Measurements from ENCODE around the gene IFNL1.
"Not testable (repeated sequence)": the region's sequence is repeated elsewhere in the genome, so short reads cannot be mapped to it uniquely, and the experiment has no call there.

The IFNL1 gene

DNA sequence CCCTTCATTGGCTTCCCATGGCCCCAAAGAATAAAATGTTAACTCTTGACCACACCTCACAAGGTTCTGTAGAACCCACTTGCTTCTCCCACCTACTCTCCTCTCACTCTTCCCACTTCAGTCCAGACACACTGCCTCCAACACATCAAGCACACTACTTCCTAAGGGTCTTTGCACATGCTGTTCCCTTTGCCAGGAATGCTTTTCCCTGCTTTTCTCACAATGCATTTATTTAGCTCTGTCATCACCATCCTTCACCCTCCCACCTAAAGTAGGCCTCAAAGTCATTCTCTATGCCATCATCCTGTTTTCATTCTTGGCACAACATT lies 7.9 kb downstream of the IFNL1 start:
- TF ChIP-seq CTCF (IDR thresholded peaks at IDR 0.05; ENCODE audit: borderline replicate concordance, control extremely low read depth, extremely low read depth, insufficient read depth, missing control alignments), result no peak
- in situ Hi-C loops (cut with MboI; ENCODE audit: low sequenced_read_pairs, unreplicated experiment), result no loop called here
- DNase-seq (ENCODE audit: low spot score), result no peak

GRCh38 chr19:39304701-39305571 lies 8.7 kb downstream of the IFNL1 start:
- in situ Hi-C loops (cut with MboI; ENCODE audit: low sequenced_read_pairs, unreplicated experiment), result no loop called here
- no peak for TF ChIP-seq CTCF (IDR thresholded peaks at IDR 0.05; ENCODE audit: borderline replicate concordance, control extremely low read depth, extremely low read depth, insufficient read depth, missing control alignments)
- DNase-seq (ENCODE audit: low spot score), result no peak

GRCh38 chr19:39306075-39306474 lies 9.9 kb downstream of the IFNL1 start:
- no peak for TF ChIP-seq CTCF (IDR thresholded peaks at IDR 0.05; ENCODE audit: borderline replicate concordance, control extremely low read depth, extremely low read depth, insufficient read depth, missing control alignments)
- in situ Hi-C loops (cut with MboI; ENCODE audit: low sequenced_read_pairs, unreplicated experiment), result no loop called here
- DNase-seq (ENCODE audit: low spot score), result no peak

DNA sequence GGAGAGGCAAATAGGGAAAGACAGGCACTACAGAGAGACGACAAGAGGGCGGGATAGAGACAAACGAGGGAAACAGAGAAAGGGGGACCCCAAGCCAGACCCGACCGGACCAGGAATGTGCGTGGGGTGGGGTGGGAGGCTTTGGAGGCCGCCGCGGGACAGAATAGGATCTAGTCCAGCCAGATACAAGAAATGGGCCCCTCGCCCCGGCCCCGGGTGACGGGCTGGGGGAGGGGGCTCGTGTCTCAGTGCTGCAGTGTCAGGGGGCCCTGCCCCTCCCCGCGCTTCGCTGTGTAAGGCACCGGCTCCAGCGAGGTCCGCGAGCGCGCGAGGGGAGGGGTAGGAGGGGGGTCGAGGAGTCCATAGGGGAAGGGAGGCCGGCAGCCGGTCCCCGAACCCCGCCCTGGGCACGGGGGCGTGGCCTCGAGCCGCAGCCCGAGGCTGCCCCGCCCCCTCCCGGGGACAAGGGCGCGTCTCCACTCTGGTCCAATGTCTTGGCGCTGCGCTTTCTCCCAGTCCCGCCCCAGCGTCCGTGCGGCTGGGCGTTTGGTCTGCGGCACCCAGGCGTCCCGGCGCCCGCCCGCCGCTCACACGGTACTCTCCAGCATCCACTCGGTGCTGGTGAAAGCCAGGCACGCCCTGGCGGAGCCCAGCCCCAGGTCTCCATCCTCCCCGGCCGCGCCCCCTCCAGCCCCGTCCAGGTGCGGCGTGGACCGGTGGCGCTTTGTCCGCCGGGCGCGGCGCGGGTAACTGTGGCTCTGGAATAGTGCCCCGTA lies 11.0 kb downstream of the IFNL1 start:
- DNase-seq (ENCODE audit: low spot score), result no peak
- TF ChIP-seq CTCF (IDR thresholded peaks at IDR 0.05; ENCODE audit: borderline replicate concordance, control extremely low read depth, extremely low read depth, insufficient read depth, missing control alignments), result no peak
- in situ Hi-C loops (cut with MboI; ENCODE audit: low sequenced_read_pairs, unreplicated experiment), result no loop called here

GRCh38 chr19:39307822-39308530 lies 11.8 kb downstream of the IFNL1 start:
- in situ Hi-C loops (cut with MboI; ENCODE audit: low sequenced_read_pairs, unreplicated experiment), result no loop called here
- TF ChIP-seq CTCF (IDR thresholded peaks at IDR 0.05; ENCODE audit: borderline replicate concordance, control extremely low read depth, extremely low read depth, insufficient read depth, missing control alignments), result no peak
- no peak for DNase-seq (ENCODE audit: low spot score)

- in situ Hi-C loops (cut with MboI; ENCODE audit: low sequenced_read_pairs, unreplicated experiment), result no loop called here
- no peak for DNase-seq (ENCODE audit: low spot score)
- no peak for TF ChIP-seq CTCF (IDR thresholded peaks at IDR 0.05; ENCODE audit: borderline replicate concordance, control extremely low read depth, extremely low read depth, insufficient read depth, missing control alignments)
Observed at GRCh38 chr19:39308531-39309304, 12.5 kb downstream of the IFNL1 start.

DNA sequence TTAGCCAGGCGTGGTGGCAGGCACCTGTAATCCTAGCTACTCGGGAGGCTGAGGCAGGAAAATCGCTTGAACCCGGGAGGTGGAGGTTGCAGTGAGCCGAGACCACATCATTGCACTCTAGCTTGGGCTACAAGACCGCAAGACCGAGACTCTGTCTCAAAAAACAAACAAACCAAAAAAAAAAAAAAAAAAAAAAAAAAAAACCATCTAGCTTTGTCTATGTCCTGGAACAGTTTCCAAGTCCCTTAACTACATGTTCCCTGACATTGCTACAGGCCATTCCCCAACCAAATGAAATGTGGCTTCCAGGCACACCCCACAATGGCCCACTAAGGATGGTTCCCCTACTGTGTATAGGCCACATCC lies 13.1 kb downstream of the IFNL1 start:
- DNase-seq (ENCODE audit: low spot score); in situ Hi-C loops (cut with MboI; ENCODE audit: low sequenced_read_pairs, unreplicated experiment): not testable (repeated sequence)

Data from GM13976 (cell line).